Measurements from ENCODE around the gene TCF3. TPM values are rescaled to one million over a fixed set of nuclear protein-coding genes. Genes with fewer than 3 reads are reported as not detected.

The TCF3 gene
- total RNA-seq, 2 donors from 2014 or later: 91.5 to 332 TPM

GRCh38 chr19:1659084-1659427 lies 6.6 kb upstream of the TCF3 start:
- DNase-seq (ENCODE audit: low spot score): no peak
- TF ChIP-seq CTCF (IDR thresholded peaks at IDR 0.05) (no peak), POLR2A (IDR thresholded peaks at IDR 0.05) (no peak), POLR2AphosphoS5 (IDR thresholded peaks at IDR 0.05) (no peak)
- H3K4me1 ChIP-seq (replicated peaks): no peaks in the 10 kb centered on the region
- H3K27me3 ChIP-seq (replicated peaks; ENCODE audit: insufficient read depth): no peaks in the 10 kb centered on the region
- no peaks in the 10 kb centered on the region for H3K9me3 ChIP-seq
- no peak overlapping the region for H3K27ac ChIP-seq
- WGBS: 68% methylated on average over 4 of the region's 4 CpGs
- H3K36me3 ChIP-seq: no peaks in the 10 kb centered on the region
- no peak overlapping the region for H3K4me3 ChIP-seq
- intact Hi-C loops (cut with DNase I): no loop called here

GRCh38 chr19:1658150-1659083 lies 6.0 kb upstream of the TCF3 start:
- no peaks in the 10 kb centered on the region for H3K4me1 ChIP-seq (replicated peaks)
- no peaks in the 10 kb centered on the region for H3K27me3 ChIP-seq (replicated peaks; ENCODE audit: insufficient read depth)
- intact Hi-C loops (cut with DNase I): no loop called here
- 38% methylated on average over 33 of the region's 33 CpGs for WGBS
- no peak overlapping the region for H3K27ac ChIP-seq
- DNase-seq (ENCODE audit: low spot score): no peak
- H3K9me3 ChIP-seq: no peaks in the 10 kb centered on the region
- no peak overlapping the region for H3K4me3 ChIP-seq
- H3K36me3 ChIP-seq: no peaks in the 10 kb centered on the region
- no peak for TF ChIP-seq POLR2AphosphoS5 (IDR thresholded peaks at IDR 0.05)
- TF ChIP-seq POLR2A (IDR thresholded peaks at IDR 0.05): no peak
- TF ChIP-seq CTCF (IDR thresholded peaks at IDR 0.05): no peak

GRCh38 chr19:1657746-1658145 lies 5.3 kb upstream of the TCF3 start:
- no peak for DNase-seq (ENCODE audit: low spot score)
- Histone ChIP-seq H3K36me3 (no peaks in the 10 kb centered on the region), H3K9me3 (no peaks in the 10 kb centered on the region), H3K27ac (no peak overlapping the region), H3K27me3 (replicated peaks; ENCODE audit: insufficient read depth) (no peaks in the 10 kb centered on the region), H3K4me1 (replicated peaks) (no peaks in the 10 kb centered on the region), H3K4me3 (no peak overlapping the region)
- 41% methylated on average over 11 of the region's 17 CpGs for WGBS
- TF ChIP-seq POLR2A (IDR thresholded peaks at IDR 0.05) (no peak), POLR2AphosphoS5 (IDR thresholded peaks at IDR 0.05) (no peak), CTCF (IDR thresholded peaks at IDR 0.05) (no peak)
- intact Hi-C loops (cut with DNase I): no loop called here

GRCh38 chr19:1656988-1657536 lies 4.6 kb upstream of the TCF3 start:
- no peaks in the 10 kb centered on the region for H3K4me1 ChIP-seq (replicated peaks)
- H3K36me3 ChIP-seq: no peaks in the 10 kb centered on the region
- no peaks in the 10 kb centered on the region for H3K27me3 ChIP-seq (replicated peaks; ENCODE audit: insufficient read depth)
- H3K9me3 ChIP-seq: no peaks in the 10 kb centered on the region
- H3K27ac ChIP-seq: no peak overlapping the region
- intact Hi-C loops (cut with DNase I): no loop called here
- WGBS: 89% methylated on average over 8 of the region's 8 CpGs
- no peak overlapping the region for H3K4me3 ChIP-seq
- DNase-seq (ENCODE audit: low spot score): no peak
- no peak for TF ChIP-seq CTCF (IDR thresholded peaks at IDR 0.05)
- TF ChIP-seq POLR2A (IDR thresholded peaks at IDR 0.05): no peak
- TF ChIP-seq POLR2AphosphoS5 (IDR thresholded peaks at IDR 0.05): no peak
